SK-N-SH (cell line): ENCODE data around the gene BUB1. TPM values are rescaled to one million over a fixed set of nuclear protein-coding genes. Genes with fewer than 3 reads are reported as not detected.

ENCODE experiments used
- CTCF ChIA-PET: fragments of 300-600, 350-600 bp; formaldehyde crosslinking; extraction: SDS; loops from one replicate; lab custom pipeline; 2021; lab: Yijun Ruan, JAX
- POLR2A ChIA-PET: fragments of 350-600 bp; sonication (Branson Sonifier 250); formaldehyde crosslinking; extraction: SDS; loops from one replicate; lab custom pipeline; 2020; ENCODE audit warnings: antibody characterized with exemption, inconsistent platforms; lab: Yijun Ruan, JAX
- DNase-seq: peaks from one replicate; pipeline ENCODE4 v3.0.0; 2012
- H2AFZ ChIP-seq: fragments of 200-600 bp; sonication (generic); 2 replicates; pipeline ENCODE4 v1.8.1; 2016; ENCODE audit warnings: antibody characterized with exemption, mild to moderate bottlenecking, low read depth
- H3F3A ChIP-seq: fragments of 200-600 bp; sonication (generic); replicated peaks from 2 replicates; pipeline ENCODE3; 2016; ENCODE audit warnings: antibody characterized with exemption, mild to moderate bottlenecking; ENCODE audit not compliant: insufficient read depth
- H3K27ac ChIP-seq, 2 experiments: fragments of 200-500 bp in 1 of 2; fragments of 200-600 bp in 1 of 2; sonication (Bioruptor generic) in 1 of 2; sonication (generic), shearing (Covaris generic) in 1 of 2; 2 replicates each; pipeline versions ENCODE4 v1.5.1 to v1.6.1; 2014 to 2016; ENCODE audit warnings: low read depth in 2 of 2, inconsistent platforms in 1 of 2, low read length in 1 of 2, mild to moderate bottlenecking in 1 of 2, mixed read lengths in 1 of 2
- H3K27me3 ChIP-seq: fragments of 200-600 bp; sonication (generic), shearing (Covaris generic); 2 replicates; pipeline ENCODE4 v1.6.1; 2016; ENCODE audit warnings: mixed run types; ENCODE audit not compliant: insufficient read depth
- H3K36me3 ChIP-seq, 2 experiments: fragments of 200-500 bp in 1 of 2; fragments of 200-600 bp in 1 of 2; sonication (Bioruptor generic) in 1 of 2; sonication (generic) in 1 of 2; replicated peaks in 1 of 2; 2 replicates each; pipeline versions ENCODE3 to v1.5.1; 2014 to 2016; ENCODE audit warnings: low read length in 1 of 2, mild to moderate bottlenecking in 1 of 2; ENCODE audit not compliant: insufficient read depth in 2 of 2, control insufficient read depth in 1 of 2
- H3K4me1 ChIP-seq, 2 experiments: fragments of 200-500 bp in 1 of 2; fragments of 200-600 bp in 1 of 2; sonication (Bioruptor generic) in 1 of 2; sonication (generic), shearing (Covaris generic) in 1 of 2; 2 replicates each; pipeline versions ENCODE4 v1.5.1 to v1.6.1; 2014 to 2016; ENCODE audit warnings: low read depth in 1 of 2, low read length in 1 of 2, mixed run types in 1 of 2; ENCODE audit not compliant: insufficient read depth in 2 of 2, control insufficient read depth in 1 of 2
- H3K4me2 ChIP-seq: fragments of 200-600 bp; sonication (generic), shearing (Covaris generic); 2 replicates; pipeline ENCODE4 v1.6.1; 2017; ENCODE audit warnings: mixed run types
- H3K4me3 ChIP-seq, 2 experiments: fragments of 200-500 bp in 1 of 2; fragments of 200-600 bp in 1 of 2; sonication (Bioruptor generic) in 1 of 2; sonication (generic), shearing (Covaris generic) in 1 of 2; 2 replicates each; pipeline versions ENCODE4 v1.5.1 to v1.8.1; 2014 to 2016; ENCODE audit warnings: low read depth in 2 of 2, inconsistent platforms in 1 of 2, low read length in 1 of 2, mild to moderate bottlenecking in 1 of 2, mixed read lengths in 1 of 2, moderate library complexity in 1 of 2
- H3K79me2 ChIP-seq: fragments of 200-600 bp; sonication (generic); 2 replicates; pipeline ENCODE4 v1.8.1; 2017; ENCODE audit warnings: mild to moderate bottlenecking; ENCODE audit not compliant: insufficient read depth
- H3K9ac ChIP-seq: fragments of 200-600 bp; sonication (generic); 2 replicates; pipeline ENCODE4 v1.6.1; 2017; ENCODE audit warnings: mixed run types
- H3K9me2 ChIP-seq: fragments of 200-600 bp; sonication (generic); 2 replicates; pipeline ENCODE4 v1.6.1; 2017; ENCODE audit warnings: mixed run types
- H3K9me3 ChIP-seq: fragments of 200-600 bp; sonication (generic); 2 replicates; pipeline ENCODE4 v1.6.1; 2017; ENCODE audit warnings: mixed run types, mild to moderate bottlenecking, moderate library complexity
- H4K20me1 ChIP-seq: fragments of 200-600 bp; sonication (generic); 2 replicates; pipeline ENCODE4 v1.6.1; 2017; ENCODE audit warnings: mild to moderate bottlenecking, mixed run types; ENCODE audit not compliant: insufficient read depth
- CTCF ChIP-seq: fragments of 200-600 bp; sonication (generic); IDR thresholded peaks from 2 replicates; pipeline ENCODE4 v1.6.1; 2017; ENCODE audit warnings: antibody characterized with exemption, mild to moderate bottlenecking, moderate library complexity
- ELF1 ChIP-seq: IDR thresholded peaks from 2 replicates; pipeline ENCODE4 v1.4.0; 2012
- EP300 ChIP-seq, 2 experiments: IDR thresholded peaks; 2 replicates each; pipeline versions ENCODE4 v1.4.0 to v1.6.1; 2012; ENCODE audit warnings: borderline replicate concordance in 1 of 2, low read depth in 1 of 2, low read length in 1 of 2
- EZH2phosphoT487 ChIP-seq: fragments of 200-600 bp; sonication (generic); IDR thresholded peaks from 2 replicates; pipeline ENCODE4 v1.6.1; 2017; ENCODE audit warnings: low read depth, mixed run types, mild to moderate bottlenecking, antibody characterized with exemption, moderate library complexity, borderline replicate concordance
- FOXJ3 ChIP-seq: sonication (generic); formaldehyde crosslinking; IDR thresholded peaks from 2 replicates; pipeline ENCODE4 v1.5.1; 2020; ENCODE audit warnings: mild to moderate bottlenecking, missing genetic modification reagents
- FOXM1 ChIP-seq: IDR thresholded peaks from 2 replicates; pipeline ENCODE4 v1.4.0; 2012; ENCODE audit warnings: low read depth, mild to moderate bottlenecking
- JUND ChIP-seq: IDR thresholded peaks from 2 replicates; pipeline ENCODE4 v1.4.0; 2012
- MAX ChIP-seq: IDR thresholded peaks from 2 replicates; pipeline ENCODE4 v1.4.0; 2012; ENCODE audit warnings: low read depth
- MEF2A ChIP-seq: IDR thresholded peaks from 2 replicates; pipeline ENCODE4 v1.4.0; 2012; ENCODE audit warnings: low read depth, borderline replicate concordance
- MXI1 ChIP-seq: IDR thresholded peaks from 2 replicates; pipeline ENCODE4 v1.6.1; 2012; ENCODE audit warnings: mild to moderate bottlenecking, low read depth, low read length, improper control_type of control experiment
- NRF1 ChIP-seq: IDR thresholded peaks from 2 replicates; pipeline ENCODE4 v1.6.1; 2012; ENCODE audit warnings: low read depth, mild to moderate bottlenecking, low read length
- PBX3 ChIP-seq: IDR thresholded peaks from 2 replicates; pipeline ENCODE4; 2012
- POLR2AphosphoS5 ChIP-seq: IDR thresholded peaks from 2 replicates; pipeline ENCODE4 v1.6.1; 2012; ENCODE audit warnings: low read depth, low read length
- RAD21 ChIP-seq: IDR thresholded peaks from 2 replicates; pipeline ENCODE4 v1.6.1; 2012; ENCODE audit warnings: mild to moderate bottlenecking, low read length
- TCF12 ChIP-seq: IDR thresholded peaks from 2 replicates; pipeline ENCODE4 v1.4.0; 2012
- TEAD4 ChIP-seq: IDR thresholded peaks from 2 replicates; pipeline ENCODE4 v1.4.0; 2012; ENCODE audit warnings: mild to moderate bottlenecking, borderline replicate concordance; ENCODE audit not compliant: insufficient read depth
- USF1 ChIP-seq: IDR thresholded peaks from 2 replicates; pipeline ENCODE4 v1.4.0; 2012; ENCODE audit warnings: low read depth, borderline replicate concordance
- YY1 ChIP-seq: IDR thresholded peaks from 2 replicates; pipeline ENCODE4 v1.4.0; 2012; ENCODE audit warnings: low read depth, mild to moderate bottlenecking
- ZBTB33 ChIP-seq: IDR thresholded peaks from 2 replicates; pipeline ENCODE4 v1.4.0; 2012; ENCODE audit warnings: low read depth, borderline replicate concordance
- WGBS: methylation state at CpG from one replicate; pipeline ENCODE4 v1.1.6; 2017; ENCODE audit warnings: low lambda C conversion rate; 5-methylcytosine and 5-hydroxymethylcytosine counted together
- polyA plus RNA-seq, 3 experiments: library from polyadenylated mRNA; depleted of rRNA; stranded (reverse); fragments of >200 nt; gene quantifications; 2 replicates each; pipeline ENCODE4 v1.2.3, GENCODE V29; 2012

The BUB1 gene
- polyA plus RNA-seq, 1 of the 3 experiments (the other 2 are of a cell fraction): 9.0 TPM

- WGBS: 3% methylated on average over 1 of the region's 1 CpG
- Histone ChIP-seq H3K4me1 (no peaks in the 10 kb centered on the region), H3K9me3 (no peaks in the 10 kb centered on the region), H3K27me3 (peaks cover 21% of the 10 kb centered on the region; the same call in 1 of the 2 replicates), H3K4me2 (no peak overlapping the region), H3K9me2 (no peaks in the 10 kb centered on the region), H3K79me2 (no peaks in the 10 kb centered on the region), H3K4me3 (no peak overlapping the region), H2AFZ (no peak overlapping the region), H3K36me3 (no peaks in the 10 kb centered on the region), H3K9ac (no peak overlapping the region), H3K27ac (no peak overlapping the region), H4K20me1 (no peaks in the 10 kb centered on the region), H3F3A (no peaks in the 10 kb centered on the region)
- no peak for DNase-seq
- ChIA-PET POLR2A (no interaction called here), CTCF (no interaction called here)
- TF ChIP-seq MEF2A: no peak
- TF ChIP-seq JUND: no peak
- no peak for TF ChIP-seq ELF1
- no peak for TF ChIP-seq FOXM1
- no peak for TF ChIP-seq EP300 (IDR thresholded peaks at IDR 0.05; ENCODE audit: borderline replicate concordance in 1 of 2, low read depth in 1 of 2, low read length in 1 of 2)
- TF ChIP-seq EZH2phosphoT487: no peak
- no peak for TF ChIP-seq USF1
- no peak for TF ChIP-seq ZBTB33
- no peak for TF ChIP-seq FOXJ3
- no peak for TF ChIP-seq TCF12
- no peak for TF ChIP-seq TEAD4
- no peak for TF ChIP-seq PBX3
- no peak for TF ChIP-seq MAX
- TF ChIP-seq RAD21: no peak
- no peak for TF ChIP-seq CTCF
- no peak for TF ChIP-seq POLR2AphosphoS5
- TF ChIP-seq YY1: no peak
- no peak for TF ChIP-seq MXI1
- TF ChIP-seq NRF1: no peak
Measured at GRCh38 chr2:110707386-110707965, 29.6 kb upstream of the BUB1 start.
